GM23338 (cell line): ENCODE data around the gene RBP7. TPM values are rescaled to one million over a fixed set of nuclear protein-coding genes. Genes with fewer than 3 reads are reported as not detected.

Experiments used
- ATAC-seq: fragments of 200-7000 bp; cut with Tn5 transposase; 3 replicates; pipeline ENCODE4 v1.9.1; 2020
- DNase-seq: peaks from one replicate; pipeline ENCODE4 v3.0.0-alpha.2; 2015; ENCODE audit warnings: low spot score
- H2AFZ ChIP-seq: fragments of 200-600 bp; sonication (generic); 2 replicates; pipeline ENCODE4 v1.8.0; 2016; ENCODE audit warnings: antibody characterized with exemption, mild to moderate bottlenecking, moderate library complexity
- H3F3A ChIP-seq: fragments of 200-600 bp; sonication (generic); replicated peaks from 2 replicates; pipeline ENCODE4 v1.8.0; 2017; ENCODE audit warnings: antibody characterized with exemption, mixed run types, low read depth
- H3K27ac ChIP-seq: fragments of 200-600 bp; sonication (generic); 2 replicates; pipeline ENCODE4 v1.6.1; 2016; ENCODE audit warnings: low read depth
- H3K27me3 ChIP-seq: fragments of 200-600 bp; sonication (generic); 2 replicates; pipeline ENCODE4 v1.8.0; 2016; ENCODE audit warnings: mild to moderate bottlenecking, mixed run types, moderate library complexity; ENCODE audit not compliant: insufficient read depth
- H3K36me3 ChIP-seq: fragments of 200-600 bp; sonication (generic); 2 replicates; pipeline ENCODE4 v1.8.0; 2016; ENCODE audit warnings: mild to moderate bottlenecking; ENCODE audit not compliant: insufficient read depth
- H3K4me1 ChIP-seq: fragments of 200-600 bp; sonication (generic); 2 replicates; pipeline ENCODE4 v1.8.0; 2016; ENCODE audit warnings: mild to moderate bottlenecking, moderate library complexity; ENCODE audit not compliant: insufficient read depth
- H3K4me2 ChIP-seq: fragments of 200-600 bp; sonication (generic); 2 replicates; pipeline ENCODE4 v1.7.1; 2017; ENCODE audit warnings: mixed run types
- H3K4me3 ChIP-seq: fragments of 200-600 bp; sonication (generic); 2 replicates; pipeline ENCODE4 v1.6.1; 2016; ENCODE audit warnings: mixed run types
- H3K79me2 ChIP-seq: fragments of 200-600 bp; sonication (generic); replicated peaks from 2 replicates; pipeline ENCODE4 v1.8.0; 2017; ENCODE audit warnings: mild to moderate bottlenecking; ENCODE audit not compliant: insufficient read depth
- H3K9me2 ChIP-seq: fragments of 200-600 bp; sonication (generic); 2 replicates; pipeline ENCODE4 v1.8.0; 2017; ENCODE audit not compliant: insufficient read depth
- H4K20me1 ChIP-seq: fragments of 200-600 bp; sonication (generic); replicated peaks from 2 replicates; pipeline ENCODE4 v1.8.0; 2017; ENCODE audit warnings: mild to moderate bottlenecking; ENCODE audit not compliant: insufficient read depth
- H3K27ac Mint-ChIP-seq: 2 replicates; pipeline ENCODE4 v1.8.0; 2020; ENCODE audit warnings: inconsistent platforms, mild to moderate bottlenecking, moderate library complexity, mixed read lengths
- H3K27me3 Mint-ChIP-seq: 3 replicates; pipeline ENCODE4 v1.8.0; 2022; ENCODE audit warnings: low read depth, mild to moderate bottlenecking, moderate library complexity, mixed read lengths, inconsistent platforms; ENCODE audit not compliant: insufficient read depth, poor library complexity
- H3K36me3 Mint-ChIP-seq: 3 replicates; pipeline ENCODE4 v1.8.0; 2021; ENCODE audit warnings: low read depth, mild to moderate bottlenecking, inconsistent platforms, moderate library complexity, mixed read lengths
- H3K4me1 Mint-ChIP-seq: 3 replicates; pipeline ENCODE4 v1.8.0; 2020; ENCODE audit warnings: mild to moderate bottlenecking, inconsistent platforms, mixed read lengths
- H3K4me3 Mint-ChIP-seq: 3 replicates; pipeline ENCODE4 v1.8.0; 2021; ENCODE audit warnings: moderate library complexity, mild to moderate bottlenecking, inconsistent platforms, mixed read lengths
- H3K9me3 Mint-ChIP-seq: 3 replicates; pipeline ENCODE4 v1.8.0; 2020; ENCODE audit warnings: moderate library complexity, mild to moderate bottlenecking, inconsistent platforms, mixed read lengths
- CREB1 ChIP-seq: fragments of 250-450 bp; sonication (Bioruptor Pico); IDR thresholded peaks from 2 replicates; pipeline ENCODE4 v1.5.0; 2020; ENCODE audit warnings: low read depth, mild to moderate bottlenecking, moderate library complexity
- CTCF ChIP-seq, 2 experiments: fragments of 200-600 bp in 1 of 2; sonication (generic) in 1 of 2; conservative IDR thresholded peaks; 2 replicates each; pipeline versions ENCODE4 v1.5.1 to v1.6.1; 2016 to 2017; ENCODE audit warnings: antibody characterized with exemption in 2 of 2, low read depth in 2 of 2, mild to moderate bottlenecking in 2 of 2, moderate library complexity in 1 of 2
- ETS1 ChIP-seq: IDR thresholded peaks from 2 replicates; pipeline ENCODE4 v1.6.1; 2016; ENCODE audit warnings: antibody characterized with exemption
- EZH2phosphoT487 ChIP-seq: fragments of 200-600 bp; sonication (generic); IDR thresholded peaks from one replicate; pipeline ENCODE4 v1.8.1; 2018; ENCODE audit warnings: antibody characterized with exemption; ENCODE audit not compliant: unreplicated experiment
- JUNB ChIP-seq: IDR thresholded peaks from one replicate; pipeline ENCODE4 v1.6.1; 2016; ENCODE audit warnings: antibody characterized with exemption; ENCODE audit not compliant: unreplicated experiment
- NANOG ChIP-seq: IDR thresholded peaks from 2 replicates; pipeline ENCODE4 v1.6.1; 2016; ENCODE audit warnings: antibody characterized with exemption, borderline replicate concordance
- POLR2AphosphoS5 ChIP-seq: IDR thresholded peaks from 2 replicates; pipeline ENCODE4 v1.6.1; 2016; ENCODE audit warnings: antibody characterized with exemption, low read depth
- REST ChIP-seq: IDR thresholded peaks from one replicate; pipeline ENCODE4 v1.6.1; 2018; ENCODE audit warnings: antibody characterized with exemption; ENCODE audit not compliant: unreplicated experiment
- ZNF331 ChIP-seq: fragments of 250-450 bp; sonication (Bioruptor Pico); IDR thresholded peaks from 2 replicates; pipeline ENCODE4 v1.5.0; 2020; ENCODE audit warnings: low read depth, mild to moderate bottlenecking, moderate library complexity
- ZNF462 ChIP-seq: fragments of 250-450 bp; sonication (Bioruptor Pico); IDR thresholded peaks from 2 replicates; pipeline ENCODE4 v1.5.0; 2020; ENCODE audit warnings: mild to moderate bottlenecking, moderate library complexity
- polyA plus RNA-seq: library from polyadenylated mRNA; unstranded; fragments of >200 nt; fragmentation: Nextera tagmentation; extraction: Ambion mirVana; gene quantifications from 2 replicates; pipeline ENCODE4 v1.2.1, GENCODE V29; 2016
- total RNA-seq: library from RNA; depleted of rRNA; stranded (reverse); fragments of >200 nt; shearing (Covaris generic); gene quantifications from 2 replicates; pipeline ENCODE4 v1.2.3, GENCODE V29; 2014

RBP7 gene
- total and polyA plus RNA-seq, 2 experiments from 2014 or later = 3.2 to 16.7 TPM

GRCh38 chr1:10019561-10019960 lies 22.5 kb downstream of the RBP7 start:
- H3K4me3 Mint-ChIP-seq = no peak overlapping the region
- no peak for TF ChIP-seq REST
- TF ChIP-seq CREB1 (CRISPR knock-in tag) = no peak
- TF ChIP-seq NANOG = no peak
- TF ChIP-seq EZH2phosphoT487 = no peak
- TF ChIP-seq CTCF (conservative IDR thresholded peaks at IDR 0.05; ENCODE audit: low read depth in 2 of 2) = no peak
- no peak for TF ChIP-seq ZNF331
- no peak for TF ChIP-seq JUNB
- TF ChIP-seq ZNF462 (CRISPR knock-in tag) = no peak
- no peak for TF ChIP-seq POLR2AphosphoS5
- no peak for TF ChIP-seq ETS1
- Histone ChIP-seq H3K36me3 (no peaks in the 10 kb centered on the region), H3K4me1 (no peaks in the 10 kb centered on the region), H2AFZ (no peak overlapping the region), H3K4me3 (no peak overlapping the region), H3K27ac (no peak overlapping the region), H3K4me2 (no peak overlapping the region), H3F3A (no peaks in the 10 kb centered on the region), H3K79me2 (no peaks in the 10 kb centered on the region), H3K9me2 (no peaks in the 10 kb centered on the region; the same call in 1 of the 2 replicates), H4K20me1 (no peaks in the 10 kb centered on the region), H3K27me3 (no peaks in the 10 kb centered on the region)
- peaks cover 9% of the 10 kb centered on the region for H3K27me3 Mint-ChIP-seq
- H3K27ac Mint-ChIP-seq = no peak overlapping the region
- no peak for DNase-seq
- no peaks in the 10 kb centered on the region for H3K36me3 Mint-ChIP-seq
- ATAC-seq = no peak
- no peaks in the 10 kb centered on the region for H3K4me1 Mint-ChIP-seq
- no peaks in the 10 kb centered on the region for H3K9me3 Mint-ChIP-seq
